Stomach (tissue), 9 donors: ENCODE results near the gene FOXL2. TPM values are rescaled to one million over a fixed set of nuclear protein-coding genes. Genes with fewer than 3 reads are reported as not detected.
"Not testable (repeated sequence)": the region's sequence is repeated elsewhere in the genome, so short reads cannot be mapped to it uniquely, and the experiment has no call there.

Source experiments
- DNase-seq, 2 donors: peaks; one replicate each; pipeline versions ENCODE4 v3.0.0 to v3.0.0-alpha.2; 2013 to 2019
- H3K27ac ChIP-seq, 5 donors: fragments of 200-600 bp in 4 of 5; sonication (generic) in 4 of 5; one replicate each; pipeline ENCODE4 v1.5.1; 2013 to 2019; ENCODE audit warnings: mild to moderate bottlenecking in 1 of 5, moderate library complexity in 1 of 5
- H3K27me3 ChIP-seq, 3 donors: fragments of 200-600 bp; sonication (generic); one replicate each; pipeline ENCODE4 v1.5.1; 2017 to 2019; ENCODE audit warnings: mixed run types in 1 of 3
- H3K36me3 ChIP-seq, 4 donors: fragments of 200-600 bp; sonication (generic); 1 replicate in 3 of 4; 2 replicates in 1 of 4; pipeline ENCODE4 v1.5.1; 2016 to 2019
- H3K4me1 ChIP-seq, 4 donors: fragments of 200-600 bp; sonication (generic); one replicate each; pipeline ENCODE4 v1.5.1; 2016 to 2019
- H3K4me3 ChIP-seq, 4 donors: fragments of 200-600 bp; sonication (generic) in 3 of 4; one replicate each; pipeline ENCODE4 v1.5.1; 2016 to 2019; ENCODE audit warnings: mild to moderate bottlenecking in 1 of 4
- H3K9me3 ChIP-seq, 4 donors: fragments of 200-600 bp; sonication (generic); one replicate each; pipeline ENCODE4 v1.5.1; 2016 to 2019
- CTCF ChIP-seq, 7 experiments: fragments of 450-650 bp in 4 of 7; fragments of 200-600 bp in 3 of 7; sonication (generic) in 3 of 7; IDR thresholded peaks; one replicate each; pipeline ENCODE4 v1.5.1; 2016 to 2019; ENCODE audit warnings: antibody characterized with exemption in 7 of 7, control low read depth in 2 of 7, mild to moderate bottlenecking in 1 of 7
- EP300 ChIP-seq: sonication (generic); formaldehyde crosslinking; IDR thresholded peaks from one replicate; pipeline ENCODE4 v1.6.1; 2017; ENCODE audit warnings: antibody characterized with exemption
- POLR2A ChIP-seq, 4 donors: fragments of 450-650 bp; IDR thresholded peaks; one replicate each; pipeline ENCODE4 v1.6.1; 2016; ENCODE audit warnings: antibody characterized with exemption in 4 of 4, control low read depth in 2 of 4, mild to moderate bottlenecking in 1 of 4, moderate library complexity in 1 of 4
- POLR2AphosphoS5 ChIP-seq, 3 donors: sonication (generic); formaldehyde crosslinking; IDR thresholded peaks; one replicate each; pipeline ENCODE4 v1.6.1; 2016; ENCODE audit warnings: antibody characterized with exemption in 3 of 3
- WGBS, 5 donors: extraction: QIAGEN DNeasy Blood & Tissue Kit in 3 of 5; methylation state at CpG; one replicate each; pipeline versions ENCODE4 v1.1.5 to v1.1.7; 2013 to 2018; 5-methylcytosine and 5-hydroxymethylcytosine counted together
- intact Hi-C: fragments of 100-400 bp; cut with DNase I; formaldehyde crosslinking; loops from one replicate; pipeline ENCODE4 v1.15.1; 2023; ENCODE audit warnings: low total_unique reads
- polyA plus RNA-seq, 3 donors: library from polyadenylated mRNA; stranded (reverse); fragments of 200-250 nt; gene quantifications; one replicate each; pipeline ENCODE4 v1.2.3, GENCODE V29; 2013
- total RNA-seq, 5 donors: library from RNA; depleted of rRNA; stranded (reverse); fragments of >200 nt; gene quantifications; one replicate each; pipeline versions ENCODE4 v1.1.0 to v1.2.3, GENCODE V29; 2014 to 2016
- donor health status: healthy with polysubstance abuse.
- donor health status: Bipolar disorder and iron deficiency.
- donor health status: healthy.

Gene FOXL2
- total and polyA plus RNA-seq, 8 donors, result not detected

GRCh38 chr3:138933068-138933668 lies 13.8 kb downstream of the FOXL2 start:
- no peak for DNase-seq
- Histone ChIP-seq H3K27ac (no peak overlapping the region), H3K4me3 (no peak overlapping the region), H3K4me1 (peaks cover 25 to 27% (median 26%) of the 10 kb centered on the region in 4 donors), H3K27me3 (peaks cover 18 to 45% (median 34%) of the 10 kb centered on the region in 3 donors), H3K36me3 (no peaks in the 10 kb centered on the region), H3K9me3 (no peaks in the 10 kb centered on the region)
- TF ChIP-seq CTCF (IDR thresholded peaks at IDR 0.05) (no peak), EP300 (no peak), POLR2A (IDR thresholded peaks at IDR 0.05) (no peak)
- WGBS, 5 donors, result 66 to 81% (median 75%) methylated on average over 4 of the region's 4 CpGs
- intact Hi-C loops, result loop anchor here (10.0 kb wide), 1 partner anchor 392 kb away; no protein-coding TSS in a partner anchor

DNA sequence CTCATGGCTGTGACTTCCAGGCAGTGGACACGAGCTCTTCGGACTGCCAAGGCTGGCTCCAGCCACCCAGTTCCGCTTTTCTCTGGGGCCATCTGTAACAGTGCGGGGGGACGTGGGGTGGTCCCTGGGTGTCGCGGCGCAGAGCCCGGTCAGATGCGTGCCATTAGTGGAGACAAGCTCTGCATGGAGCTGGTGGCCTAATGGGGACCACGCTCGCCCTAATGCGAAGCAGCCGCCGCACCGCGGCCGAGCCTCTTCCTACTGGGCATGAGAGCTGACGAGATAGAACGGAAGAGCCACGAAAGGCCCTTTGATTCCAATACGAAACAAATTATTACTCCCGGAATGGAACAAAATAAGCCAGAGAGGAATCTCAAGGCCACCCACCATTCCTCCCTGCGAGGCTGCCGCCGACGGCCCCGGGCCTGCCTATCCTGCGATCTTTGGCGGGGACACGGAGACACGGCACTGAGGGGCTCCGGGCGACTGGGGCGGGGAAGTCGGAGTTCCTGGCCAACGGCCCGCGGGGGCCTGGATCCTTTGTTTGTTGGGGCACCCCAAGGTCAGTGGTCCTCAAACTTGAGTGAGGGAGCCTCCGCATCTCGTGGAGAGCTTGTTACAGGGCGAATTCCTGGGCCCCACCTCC lies 18.1 kb downstream of the FOXL2 start:
- Histone ChIP-seq H3K27me3 (peaks cover 0 to 12% (median 0%) of the 10 kb centered on the region in 3 donors), H3K4me1 (no peaks in the 10 kb centered on the region), H3K4me3 (no peak overlapping the region), H3K36me3 (no peaks in the 10 kb centered on the region), H3K27ac (no peak overlapping the region), H3K9me3 (no peaks in the 10 kb centered on the region)
- WGBS, 5 donors, result 93 to 99% (median 95%) methylated on average over 38 to 42 of the region's 42 CpGs
- TF ChIP-seq POLR2AphosphoS5 (IDR thresholded peaks at IDR 0.05), result no peak
- no peak for TF ChIP-seq POLR2A (IDR thresholded peaks at IDR 0.05)
- TF ChIP-seq EP300, result no peak
- no peak for TF ChIP-seq CTCF (IDR thresholded peaks at IDR 0.05)
- DNase-seq, result no peak
- intact Hi-C loops, result loop anchor here (10.0 kb wide), 1 partner anchor 514 kb away; no protein-coding TSS in a partner anchor

DNA sequence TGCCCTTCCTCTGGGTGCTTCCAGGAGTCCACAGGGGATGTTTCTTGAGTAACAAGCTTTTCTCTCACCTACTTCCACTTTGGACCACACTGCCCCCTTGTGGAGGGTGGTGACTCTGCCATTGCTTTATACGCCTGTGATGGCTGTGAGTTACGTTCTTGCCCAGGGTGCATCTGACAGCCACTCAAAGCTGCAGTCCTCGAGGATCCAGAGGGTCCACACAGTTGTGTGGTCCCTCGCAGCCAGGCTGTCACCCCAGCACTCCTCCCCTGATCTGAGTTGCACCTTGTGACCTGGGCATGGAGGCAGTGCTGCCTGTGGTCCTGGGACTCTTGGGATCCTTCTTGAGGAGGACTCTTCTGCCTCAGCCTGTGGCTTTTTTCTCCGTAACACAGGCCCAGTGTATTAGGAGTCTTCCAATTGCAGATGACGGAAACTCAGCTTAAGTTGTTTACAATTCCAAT lies 23.4 kb downstream of the FOXL2 start:
- no peak overlapping the region for H3K4me3 ChIP-seq
- no peak overlapping the region for H3K27ac ChIP-seq
- peaks cover 0 to 4% (median 1%) of the 10 kb centered on the region in 4 donors for H3K4me1 ChIP-seq
- no peaks in the 10 kb centered on the region for H3K36me3 ChIP-seq
- WGBS, 5 donors, result 15 to 26% (median 23%) methylated on average over 6 of the region's 6 CpGs
- TF ChIP-seq POLR2AphosphoS5 (IDR thresholded peaks at IDR 0.05) (peak in 1 of 3 donors; percentile 46), CTCF (IDR thresholded peaks at IDR 0.05) (peak in 6 of 7 experiments; percentile 12 to 91 (median 86)), EP300 (no peak)
- peaks cover 0 to 5% (median 0%) of the 10 kb centered on the region in 3 donors for H3K27me3 ChIP-seq
- no peaks in the 10 kb centered on the region for H3K9me3 ChIP-seq
- peak; percentile 91 to 93 for DNase-seq
- intact Hi-C loops, result loop anchor here (10.0 kb wide), 1 partner anchor 509 kb away; no protein-coding TSS in a partner anchor

DNA sequence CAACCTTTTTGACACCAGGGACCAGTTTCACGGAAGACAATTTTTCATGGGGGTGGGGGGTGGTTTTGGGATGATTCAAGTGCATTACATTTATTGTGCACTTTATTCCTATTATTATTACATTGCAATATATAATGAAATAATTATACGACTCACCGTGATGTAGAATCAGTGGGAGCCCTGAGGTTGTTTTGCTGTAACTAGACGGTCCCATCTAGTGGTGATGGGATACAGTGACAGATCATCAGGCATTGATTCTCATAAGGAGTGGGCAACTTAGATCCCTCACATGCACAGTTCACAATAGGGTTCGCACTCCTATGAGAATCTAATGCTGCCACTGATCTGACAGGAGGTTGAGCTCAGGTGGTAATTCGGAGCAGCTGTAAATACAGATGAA lies 24.5 kb downstream of the FOXL2 start:
- WGBS, 5 donors, result 91 to 95% (median 95%) methylated on average over 6 of the region's 6 CpGs
- intact Hi-C loops, result loop anchor here (10.0 kb wide), 1 partner anchor 508 kb away; no protein-coding TSS in a partner anchor
- H3K9me3 ChIP-seq, H3K36me3 ChIP-seq, H3K4me3 ChIP-seq, DNase-seq, H3K27me3 ChIP-seq, H3K27ac ChIP-seq, H3K4me1 ChIP-seq: not testable (repeated sequence)
